Bronchus fibroblast of lung (primary cell): ENCODE results near the gene PSG2. TPM values are rescaled to one million over a fixed set of nuclear protein-coding genes. Genes with fewer than 3 reads are reported as not detected.

Source experiments
- total RNA-seq: library from RNA; depleted of rRNA; stranded (reverse); fragments of >200 nt; gene quantifications from 2 replicates; pipeline ENCODE4 v1.2.3, GENCODE V29; 2015

Gene PSG2
- not detected in 2 replicates for total RNA-seq

GRCh38 chr19:43082601-43083000 is at the start of gene PSG2:
PSG2 (minus strand) TSS chr19:43082701; CDS start chr19:43082569, 132 bp downstream.

GRCh38 chr19:43026369-43026768 is 56.1 kb downstream of the PSG2 start, which contains the start of gene PSG11:
PSG11 (minus strand) TSS chr19:43026469; CDS start chr19:43026372, 97 bp downstream.

Other genes starting within 250 kb of the PSG2 start
- gene PSG1, start 203.0 kb downstream of the PSG2 start, total RNA-seq: not detected in 2 replicates
- gene PSG6, start 164.8 kb downstream of the PSG2 start, total RNA-seq: not detected in 2 replicates
- not detected in 2 replicates for gene PSG7, start 145.5 kb downstream of the PSG2 start, total RNA-seq
- not detected in 2 replicates for gene PSG11, start 56.2 kb downstream of the PSG2 start, total RNA-seq
- gene PSG5, start 103.8 kb upstream of the PSG2 start, total RNA-seq: 0.17 and 0.30 TPM in 2 replicates
- gene PSG4, start 122.9 kb upstream of the PSG2 start, total RNA-seq: not detected in 2 replicates
- 0.15 TPM in 1 of 2 replicates, not detected in the other for gene PSG9, start 186.8 kb upstream of the PSG2 start, total RNA-seq